ENCODE data around the gene PLIN1. TPM values are rescaled to one million over a fixed set of nuclear protein-coding genes. Genes with fewer than 3 reads are reported as not detected.

PLIN1 gene
- total RNA-seq, 1 experiment from 2014 or later: 0.09 TPM

- H2BK12ac ChIP-seq (ENCODE audit: insufficient read length, low read depth, low read length): no peak overlapping the region
- no peak overlapping the region for H3K56ac ChIP-seq (ENCODE audit: insufficient read length, low read depth, low read length)
- Mint-ChIP-seq H3K27ac (no peak overlapping the region), H3K9me3 (peaks cover 3% of the 10 kb centered on the region in 2 experiments; a peak in 4 of 5 replicates), H3K4me1 (peaks cover 5 to 7% of the 10 kb centered on the region in 2 experiments; a peak in 3 of 4 replicates), H3K4me3 (no peak overlapping the region), H3K27me3 (ENCODE audit: low read depth) (peaks cover 19% of the 10 kb centered on the region), H3K36me3 (ENCODE audit: insufficient read depth in 1 of 3, low read depth in 3 of 3) (no peaks in the 10 kb centered on the region)
- no peak overlapping the region for H2BK120ac ChIP-seq (ENCODE audit: low read depth, low read length, poor library complexity, severe bottlenecking)
- H2BK5ac ChIP-seq (ENCODE audit: insufficient read length, low read length): no peak overlapping the region
- no peak overlapping the region for H2BK20ac ChIP-seq (ENCODE audit: low read depth, low read length, poor library complexity, severe bottlenecking)
- H3K4me1 ChIP-seq (ENCODE audit: insufficient read depth, low read length): no peaks in the 10 kb centered on the region
- H2AK5ac ChIP-seq (ENCODE audit: insufficient read length, low read length): no peak overlapping the region
- H2AFZ ChIP-seq (ENCODE audit: low read length): no peak overlapping the region
- H3K4ac ChIP-seq (ENCODE audit: low read depth, low read length): no peak overlapping the region
- H3K18ac ChIP-seq (ENCODE audit: insufficient read length, low read depth, low read length): no peak overlapping the region
- no peak overlapping the region for H3K14ac ChIP-seq (ENCODE audit: insufficient read depth, low read length)
- H3K79me1 ChIP-seq (ENCODE audit: insufficient read depth, low read depth, low read length, poor library complexity, severe bottlenecking): no peaks in the 10 kb centered on the region
- no peaks in the 10 kb centered on the region; the same call in 1 of the 2 replicates for H3K27me3 ChIP-seq (ENCODE audit: insufficient read depth, low read length)
- H3K9me3 ChIP-seq (ENCODE audit: control insufficient read depth, low read depth, low read length): no peaks in the 10 kb centered on the region
- no peaks in the 10 kb centered on the region for H4K20me1 ChIP-seq (ENCODE audit: control insufficient read depth, insufficient read depth, insufficient read length)
- no peak overlapping the region for H4K8ac ChIP-seq (replicated peaks; ENCODE audit: insufficient read length, low read depth, low read length)
- H3K4me2 ChIP-seq (ENCODE audit: insufficient read depth, insufficient read length, low read length): no peak overlapping the region
- H2BK15ac ChIP-seq (ENCODE audit: low read depth, low read length): no peak overlapping the region
- no CpG with 5 or more reads among the region's 2 CpGs for WGBS (ENCODE audit: extremely low coverage, insufficient read length, low lambda C conversion rate)
- no peak overlapping the region for H4K5ac ChIP-seq (ENCODE audit: insufficient read length, low read depth, low read length)
- no peak overlapping the region for H4K91ac ChIP-seq (ENCODE audit: insufficient read length, low read depth, low read length)
- no peaks in the 10 kb centered on the region for H3K79me2 ChIP-seq (ENCODE audit: insufficient read depth, low read length)
- no peak overlapping the region for H3K23ac ChIP-seq (ENCODE audit: insufficient read length, low read depth, low read length)
- no peaks in the 10 kb centered on the region for H3K23me2 ChIP-seq (ENCODE audit: insufficient read length, low read depth, low read length, poor library complexity, severe bottlenecking)
- H3K9ac ChIP-seq (ENCODE audit: extremely low read depth, insufficient read length, low read length): no peak overlapping the region
- no peak overlapping the region for H3K27ac ChIP-seq (ENCODE audit: insufficient read length, low read depth, low read length)
- H3T11ph ChIP-seq (ENCODE audit: low read length): no peak overlapping the region
- TF ChIP-seq CTCF (conservative IDR thresholded peaks at IDR 0.05): no peak
- DNase-seq: no peak
These were observed 49.1 kb upstream of the PLIN1 start for GRCh38 chr15:89728254-89728653.
